HG02571 (cell line): ENCODE data around the gene SERPINA7.
"Not testable (repeated sequence)": the region's sequence is repeated elsewhere in the genome, so short reads cannot be mapped to it uniquely, and the experiment has no call there.

ENCODE experiments used
- ATAC-seq: cut with Tn5 transposase; IDR thresholded peaks from one replicate; pipeline ENCODE4 v1.9.1; 2021; ENCODE audit warnings: mild to moderate bottlenecking, moderate library complexity; ENCODE audit not compliant: unreplicated experiment

The SERPINA7 gene

GRCh38 chrX:106038625-106039024 lies at the start of gene SERPINA7:
TSS of gene SERPINA7 (minus strand) at chrX:106038727. CDS start at chrX:106037058, 1,669 bp downstream.
- no peak for ATAC-seq

- ATAC-seq: no peak
Observed at GRCh38 chrX:106069048-106069447, 30.5 kb upstream of the SERPINA7 start.

GRCh38 chrX:106050054-106050453 lies 11.5 kb upstream of the SERPINA7 start:
- ATAC-seq: no peak

GRCh38 chrX:106042296-106042695 lies 3.8 kb upstream of the SERPINA7 start:
- ATAC-seq: no peak

GRCh38 chrX:106040861-106041260 lies 2.3 kb upstream of the SERPINA7 start:
- ATAC-seq: no peak

- ATAC-seq: no peak
Observed at GRCh38 chrX:106039920-106040319, 1.4 kb upstream of the SERPINA7 start.

- no peak for ATAC-seq
Observed at GRCh38 chrX:106037835-106038473, 573 bp downstream of the SERPINA7 start.

GRCh38 chrX:106036716-106037115 lies 1.8 kb downstream of the SERPINA7 start:
- ATAC-seq: no peak

- ATAC-seq: no peak
Observed at GRCh38 chrX:106035064-106035463, 3.5 kb downstream of the SERPINA7 start.

GRCh38 chrX:106023947-106024346 lies 14.6 kb downstream of the SERPINA7 start:
- ATAC-seq: no peak

- ATAC-seq: no peak
Observed at GRCh38 chrX:106022238-106022637, 16.3 kb downstream of the SERPINA7 start.

GRCh38 chrX:106014119-106014775 lies 24.3 kb downstream of the SERPINA7 start:
- ATAC-seq: no peak

GRCh38 chrX:106009145-106009544 lies 29.4 kb downstream of the SERPINA7 start:
- ATAC-seq: no peak

GRCh38 chrX:106007815-106008214 lies 30.7 kb downstream of the SERPINA7 start:
- no peak for ATAC-seq

GRCh38 chrX:106005684-106006083 lies 32.8 kb downstream of the SERPINA7 start:
- ATAC-seq: no peak

- ATAC-seq: not testable (repeated sequence)
Observed at GRCh38 chrX:106000609-106001008, 37.9 kb downstream of the SERPINA7 start.

- ATAC-seq: no peak
Observed at GRCh38 chrX:106000203-106000602, 38.3 kb downstream of the SERPINA7 start.

- ATAC-seq: no peak
Observed at GRCh38 chrX:105999294-105999693, 39.2 kb downstream of the SERPINA7 start.

- ATAC-seq: not testable (repeated sequence)
Observed at GRCh38 chrX:105988487-105988886, 50.0 kb downstream of the SERPINA7 start.
